GM12864 (cell line): Measurements from ENCODE around the gene TMEM170B.

Experiments used
- DNase-seq: peaks from one replicate; pipeline ENCODE4 v3.0.0-alpha.2; 2011; ENCODE audit warnings: low read depth
- H3K4me3 ChIP-seq: 2 replicates; pipeline ENCODE4 v1.5.1; 2011; ENCODE audit warnings: mild to moderate bottlenecking, low read depth, low read length, control low read depth
- CTCF ChIP-seq: IDR thresholded peaks from 2 replicates; pipeline ENCODE4 v1.5.1; 2011; ENCODE audit warnings: low read depth, mild to moderate bottlenecking, moderate library complexity, low read length, control low read depth, inconsistent platforms; ENCODE audit errors: missing control alignments

TMEM170B gene

GRCh38 chr6:11537229-11538051, at the start of gene TMEM170B:
TSS of gene TMEM170B (plus strand) at chr6:11537749. CDS start at chr6:11538278, 529 bp downstream.
- peak within 1 kb of the TSS; percentile 75 for H3K4me3 ChIP-seq
- no peak for TF ChIP-seq CTCF
- peak; percentile 78 for DNase-seq

GRCh38 chr6:11490996-11491395, 46.6 kb upstream of the TMEM170B start:
- no peak for DNase-seq
- TF ChIP-seq CTCF: no peak
- H3K4me3 ChIP-seq: no peak overlapping the region

GRCh38 chr6:11491596-11492463, 45.7 kb upstream of the TMEM170B start:
- DNase-seq: no peak
- no peak overlapping the region for H3K4me3 ChIP-seq
- TF ChIP-seq CTCF: no peak

- no peak overlapping the region for H3K4me3 ChIP-seq
- no peak for TF ChIP-seq CTCF
- DNase-seq: no peak
Observed at GRCh38 chr6:11492464-11493290, 44.9 kb upstream of the TMEM170B start.

GRCh38 chr6:11493974-11494373, 43.6 kb upstream of the TMEM170B start:
- H3K4me3 ChIP-seq: no peak overlapping the region
- TF ChIP-seq CTCF: no peak
- DNase-seq: no peak

GRCh38 chr6:11494786-11495564, 42.6 kb upstream of the TMEM170B start:
- TF ChIP-seq CTCF: no peak
- no peak for DNase-seq
- no peak overlapping the region for H3K4me3 ChIP-seq
